Hepatocyte (in vitro differentiated cells): Measurements from ENCODE around the gene CCDC83.

Experiments used
- CTCF ChIP-seq: fragments of 200-600 bp; sonication (generic); IDR thresholded peaks from 2 replicates; pipeline ENCODE4 v1.5.1; 2016; ENCODE audit warnings: antibody characterized with exemption, mild to moderate bottlenecking; ENCODE audit not compliant: poor library complexity
- EZH2phosphoT487 ChIP-seq: fragments of 200-600 bp; sonication (generic); IDR thresholded peaks from one replicate; pipeline ENCODE4 v1.6.1; 2018; ENCODE audit warnings: antibody characterized with exemption, mild to moderate bottlenecking, low read depth, moderate library complexity; ENCODE audit not compliant: unreplicated experiment, severe bottlenecking

GRCh38 chr11:85960678-85961077 lies 105.5 kb downstream of the CCDC83 start:
- TF ChIP-seq CTCF: no peak
- no peak for TF ChIP-seq EZH2phosphoT487
